Fibroblast of upper back skin (primary cell): ENCODE measurements around the gene KIF16B.
A peak's percentile ranks its signal among the peaks of the same experiment; 100 is the strongest.
"Not testable (repeated sequence)": the region's sequence is repeated elsewhere in the genome, so short reads cannot be mapped to it uniquely, and the experiment has no call there.

Source experiments
- DNase-seq: peaks from one replicate; pipeline ENCODE4 v3.0.0-alpha.2; 2013

Gene KIF16B

DNA sequence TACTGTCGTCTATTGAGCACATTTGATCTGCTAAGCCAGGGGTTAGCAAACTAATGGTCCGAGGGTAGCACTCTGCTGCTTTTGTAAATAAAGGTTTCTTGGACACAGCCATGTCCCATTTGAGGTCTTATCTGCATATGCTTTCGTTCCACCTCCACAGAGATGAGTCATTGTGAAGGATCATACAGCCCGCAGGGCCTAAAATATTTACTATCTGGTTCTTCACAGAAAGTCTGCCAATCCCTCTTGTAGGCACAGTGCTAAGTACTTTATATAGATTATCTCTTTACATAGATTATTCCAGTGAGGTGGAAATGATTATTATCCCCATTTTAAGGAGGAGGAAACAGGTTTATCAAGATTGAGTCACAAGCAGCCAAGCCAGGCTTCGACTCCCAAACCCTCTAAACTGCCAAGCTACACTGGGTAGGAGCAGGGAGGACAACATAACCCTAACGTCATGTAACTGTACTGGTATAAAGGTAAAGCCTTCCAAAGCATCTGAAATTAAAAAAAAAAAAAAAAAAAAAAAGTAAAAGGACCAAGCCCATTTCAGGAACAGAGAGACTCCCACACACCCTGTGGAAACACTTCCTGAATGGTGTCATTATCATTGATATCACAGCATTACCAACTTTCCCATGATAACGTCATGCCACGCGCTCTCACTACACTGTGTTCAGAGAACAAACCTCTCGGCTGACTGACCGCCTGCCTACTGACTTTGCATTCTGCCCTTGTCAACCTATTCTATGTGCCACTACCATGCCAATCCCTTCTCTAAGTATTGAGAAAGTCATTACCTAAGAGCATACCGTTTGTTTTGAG, 101.0 kb downstream of the KIF16B start:
- DNase-seq: no peak

DNA sequence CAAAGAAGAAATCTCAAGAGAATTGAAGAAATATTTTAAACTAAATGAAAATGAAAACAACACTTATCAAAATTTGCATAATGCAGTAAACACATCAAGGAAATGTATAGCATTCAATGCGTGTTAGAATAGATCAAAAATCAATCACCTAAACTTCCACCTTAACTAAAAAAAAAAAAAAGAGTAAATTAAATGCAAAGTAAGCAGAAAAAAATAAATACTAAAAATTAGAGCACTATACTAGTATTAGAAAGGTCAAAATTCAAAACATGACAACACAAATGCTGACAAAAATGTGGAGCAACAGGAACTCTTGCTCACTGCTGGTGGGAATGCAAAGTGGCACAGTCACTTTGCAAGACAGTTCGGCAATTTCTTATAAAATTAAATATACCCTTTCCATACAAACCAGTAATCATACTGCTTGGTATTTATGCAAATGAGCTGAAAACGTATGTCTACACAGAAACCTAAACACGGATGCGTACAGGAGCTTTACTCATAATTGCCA, 103.8 kb downstream of the KIF16B start:
- no peak for DNase-seq

DNA sequence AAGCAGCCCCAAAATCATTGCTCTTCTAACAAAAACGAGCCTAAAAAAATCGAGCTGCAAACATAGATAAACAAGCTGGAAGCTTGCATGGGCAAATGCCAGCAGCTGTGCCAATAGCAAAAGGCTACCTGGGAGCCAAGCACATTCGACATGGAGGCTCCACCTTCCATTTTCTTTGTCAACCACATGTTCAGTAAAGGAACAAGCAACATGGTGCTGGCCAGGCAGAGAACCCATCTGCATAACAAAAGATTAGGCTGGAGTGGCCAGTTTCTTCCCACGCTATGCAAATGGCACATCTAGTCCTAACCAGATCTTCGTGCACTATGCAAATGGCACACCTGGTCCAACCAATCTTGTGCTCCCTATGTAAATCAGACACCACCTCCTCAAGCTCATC, 110.5 kb downstream of the KIF16B start:
- no peak for DNase-seq

DNA sequence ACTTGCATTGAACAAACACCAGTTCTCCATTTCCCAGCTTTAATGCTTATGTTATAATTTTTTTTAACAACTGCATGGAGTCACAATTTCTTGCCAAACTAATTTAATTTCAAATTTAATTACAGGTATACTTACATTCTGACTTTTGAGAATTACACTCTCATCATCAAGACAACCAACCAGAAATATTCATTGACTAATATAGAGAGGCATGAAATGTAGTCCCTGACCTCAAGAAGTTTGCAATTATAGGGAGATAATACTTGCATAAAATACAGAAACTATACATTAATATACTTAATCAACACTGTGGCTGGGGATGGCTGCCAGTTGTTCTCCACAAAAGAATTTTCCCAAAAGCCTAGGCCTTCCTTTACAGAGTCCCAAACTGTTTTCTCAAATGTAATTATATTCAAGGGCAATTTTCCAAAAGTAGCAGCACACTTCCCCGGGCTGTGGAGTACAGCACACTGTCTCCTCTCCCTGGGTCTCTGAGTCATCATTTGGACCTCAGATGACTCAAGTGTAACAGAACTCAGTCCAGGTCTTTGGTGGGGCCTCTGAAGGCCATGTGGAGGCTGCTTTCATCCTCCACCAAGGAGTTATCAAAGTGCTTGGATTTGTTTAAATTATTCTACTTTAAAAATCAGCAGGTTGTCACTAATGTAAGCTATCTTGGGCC, 114.1 kb downstream of the KIF16B start:
- peak; percentile 94 for DNase-seq

DNA sequence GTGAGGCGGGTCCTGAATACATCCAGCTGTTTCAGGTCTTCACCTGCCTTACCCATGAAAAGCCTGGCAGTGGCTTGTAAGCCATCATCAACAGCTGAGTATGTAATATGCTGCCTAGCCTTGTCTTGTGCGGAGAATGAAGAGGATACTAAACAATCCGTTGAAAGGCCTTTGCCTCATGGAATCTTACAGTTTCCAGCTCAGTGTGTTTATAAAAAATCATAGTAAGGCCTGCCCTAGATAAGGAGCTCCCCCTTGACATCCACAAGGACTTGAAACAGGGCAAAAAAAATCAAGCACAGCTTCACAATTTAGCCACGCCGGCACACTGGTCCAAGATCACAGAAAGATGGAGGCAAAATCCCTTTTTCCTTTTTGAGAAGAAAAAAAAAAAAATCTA, 115.7 kb downstream of the KIF16B start:
- no peak for DNase-seq

DNA sequence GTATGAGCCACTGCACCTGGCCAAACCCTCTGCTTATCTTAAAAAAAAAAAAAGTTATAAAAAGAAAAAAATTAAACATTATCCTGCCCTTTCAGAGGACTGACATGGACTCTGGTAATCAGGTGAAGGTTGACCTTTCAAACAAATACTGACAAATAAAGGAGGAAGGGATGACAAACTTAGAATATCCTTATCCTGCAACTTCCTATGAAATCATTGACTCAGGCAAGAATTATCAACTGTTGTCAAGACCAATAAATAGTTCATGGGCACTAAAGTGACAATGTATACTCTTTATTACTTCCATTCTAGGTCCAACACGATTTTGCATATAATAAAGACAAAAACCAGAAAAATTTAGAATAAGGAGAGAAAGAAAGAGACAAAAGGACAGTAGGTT, 117.9 kb downstream of the KIF16B start:
- no peak for DNase-seq

DNA sequence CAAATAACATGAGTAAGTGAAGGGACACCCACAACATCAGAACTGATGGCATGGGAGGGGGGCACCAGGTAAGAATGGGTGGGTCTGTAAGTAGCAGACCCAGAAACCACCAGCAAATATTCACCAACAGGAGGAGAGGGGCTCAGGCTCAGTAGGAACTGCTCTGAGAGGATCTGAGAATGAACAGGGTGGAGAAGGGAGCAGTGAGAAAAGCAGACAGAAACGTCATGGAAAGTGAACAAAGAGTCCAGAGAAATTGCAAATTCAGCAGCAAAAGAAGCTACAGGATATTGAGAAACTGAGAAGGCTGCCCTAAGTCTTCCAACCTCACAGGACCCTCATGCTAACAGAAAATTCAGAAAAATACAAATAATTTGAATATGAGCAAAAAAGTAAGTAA, 121.3 kb downstream of the KIF16B start:
- no peak for DNase-seq

DNA sequence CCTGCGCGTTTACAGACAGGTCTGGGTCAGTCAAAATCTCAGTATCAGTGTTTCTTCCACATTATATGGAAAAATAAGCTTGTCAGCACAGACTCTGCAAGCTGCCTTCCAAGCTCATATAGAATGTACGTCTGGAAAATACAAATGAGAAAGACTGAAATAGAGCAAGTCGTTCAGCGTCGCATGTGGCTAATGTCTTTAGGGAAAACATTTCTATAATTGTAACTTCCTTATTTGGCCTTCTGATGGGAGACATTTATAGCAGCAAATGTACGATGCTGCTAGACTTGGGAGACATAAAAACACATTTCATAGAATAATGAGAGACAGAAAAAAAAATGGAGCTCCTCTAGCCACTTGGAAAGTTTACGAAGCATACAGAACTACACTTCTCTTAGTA, 122.2 kb downstream of the KIF16B start:
- DNase-seq: no peak

DNA sequence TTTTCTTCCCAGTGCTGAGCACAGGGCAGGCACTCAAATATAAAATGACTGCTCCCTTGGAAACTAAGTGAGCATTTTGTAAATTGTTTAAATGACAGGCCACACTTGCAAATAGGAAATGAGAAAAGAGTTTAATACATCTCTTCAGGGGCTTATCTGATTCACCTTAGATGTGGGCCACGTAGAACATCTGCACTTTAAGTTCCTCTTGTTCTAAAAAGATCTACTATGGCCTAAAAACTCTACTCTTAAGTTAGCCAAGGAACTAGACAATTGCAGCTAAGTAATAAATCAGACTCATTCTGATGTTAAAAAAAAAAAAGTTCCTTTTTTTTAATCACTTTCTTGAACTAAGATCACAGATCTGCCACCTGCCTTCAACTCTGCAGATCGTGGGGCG, 126.3 kb downstream of the KIF16B start:
- DNase-seq: no peak

DNA sequence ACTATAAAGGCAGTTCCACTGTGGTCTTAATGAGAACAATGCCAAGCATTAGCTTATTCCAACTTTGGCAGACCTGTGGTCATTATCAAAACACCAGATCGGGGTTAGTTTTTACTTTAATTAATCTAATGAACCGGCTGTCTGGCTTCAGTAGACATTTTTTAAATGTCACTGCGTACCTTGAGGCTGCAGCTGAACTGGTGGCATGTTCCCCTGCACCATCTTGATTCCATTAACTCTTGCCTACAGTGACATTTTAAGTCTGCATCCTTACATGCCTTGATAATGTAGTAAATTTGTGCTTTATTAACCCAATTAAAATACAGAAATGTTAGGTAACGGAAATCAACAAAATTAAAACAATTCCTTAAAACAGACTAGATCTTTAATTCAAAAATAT, 127.0 kb downstream of the KIF16B start:
- DNase-seq: no peak

DNA sequence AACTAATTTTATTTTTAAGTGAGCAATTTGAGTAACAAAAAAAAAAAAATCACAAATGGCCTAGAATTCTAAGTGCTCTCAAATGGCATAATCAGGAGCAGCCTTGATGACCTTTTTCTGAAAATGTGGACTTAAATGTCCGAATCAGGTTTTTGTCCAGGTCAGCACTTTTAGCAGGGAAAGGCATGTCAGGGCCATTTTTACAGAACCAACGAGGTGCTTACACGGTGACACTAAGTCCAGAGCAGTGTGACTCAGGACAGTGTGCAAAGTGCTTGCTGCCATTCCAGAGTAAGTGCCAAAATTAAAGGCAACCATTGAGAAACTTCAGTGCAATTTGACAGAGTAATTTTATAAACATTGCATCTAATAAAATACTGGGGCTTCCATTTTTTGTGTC, 127.8 kb downstream of the KIF16B start:
- no peak for DNase-seq

DNA sequence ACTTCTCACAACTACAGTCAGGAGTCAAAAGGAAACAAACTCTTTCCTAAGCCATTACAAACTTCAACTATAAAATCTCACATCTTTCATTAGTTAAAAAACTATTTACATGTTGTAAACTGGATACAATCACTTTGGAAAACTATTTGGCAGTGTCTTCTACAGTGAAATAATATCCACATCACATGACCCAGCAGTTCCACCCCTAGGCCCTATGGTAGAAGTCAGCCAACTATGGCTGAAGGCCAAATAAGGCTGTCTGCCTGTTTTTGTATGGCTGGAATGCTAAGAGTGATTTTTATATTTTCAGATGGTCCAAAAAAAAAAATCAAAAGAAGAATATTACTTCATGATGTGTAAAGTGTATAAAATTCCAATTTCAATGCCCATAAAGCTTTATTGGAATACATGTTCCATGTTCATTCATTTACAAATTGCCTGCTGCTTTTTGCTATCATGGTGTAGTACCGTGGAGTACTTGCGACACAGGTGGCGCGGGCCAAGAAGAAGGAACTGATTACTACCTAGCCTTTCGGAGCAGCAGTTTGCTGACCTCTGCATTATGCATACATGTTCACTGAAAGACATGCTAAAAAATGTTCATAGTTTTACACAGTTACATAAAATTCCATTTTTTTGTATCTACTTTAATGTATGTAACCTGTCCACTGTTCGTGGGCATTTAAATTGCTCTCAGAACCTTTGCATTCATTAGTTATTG, 129.0 kb downstream of the KIF16B start:
- peak; percentile 19 for DNase-seq

DNA sequence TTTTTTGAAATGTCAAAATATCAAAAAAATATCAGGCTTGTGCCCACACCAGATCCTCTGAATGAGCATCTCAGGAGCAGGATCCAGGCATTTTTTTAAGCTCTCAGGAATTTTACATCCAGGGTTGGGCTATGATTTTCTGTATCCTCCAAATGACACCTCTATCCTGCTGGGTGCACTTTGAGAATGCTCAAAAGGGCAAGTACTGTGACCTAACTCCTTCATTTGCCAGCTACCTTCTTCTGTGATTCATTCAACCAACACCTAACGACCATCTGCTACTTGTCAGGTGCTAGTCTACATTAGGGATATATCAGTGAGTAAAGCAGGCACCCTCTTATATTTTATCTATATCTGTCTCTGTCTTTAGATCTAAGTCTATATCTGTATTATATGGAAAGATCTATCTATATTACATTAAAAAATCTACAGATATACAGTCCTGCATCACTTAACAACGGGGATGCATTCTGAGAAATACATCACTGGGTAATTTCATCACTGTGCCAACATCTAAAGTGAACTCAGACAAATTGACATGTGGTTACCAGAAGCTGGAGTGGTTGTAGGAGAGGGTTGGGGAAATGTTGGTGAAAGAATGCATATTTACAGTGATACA, 131.6 kb downstream of the KIF16B start:
- DNase-seq: no peak

DNA sequence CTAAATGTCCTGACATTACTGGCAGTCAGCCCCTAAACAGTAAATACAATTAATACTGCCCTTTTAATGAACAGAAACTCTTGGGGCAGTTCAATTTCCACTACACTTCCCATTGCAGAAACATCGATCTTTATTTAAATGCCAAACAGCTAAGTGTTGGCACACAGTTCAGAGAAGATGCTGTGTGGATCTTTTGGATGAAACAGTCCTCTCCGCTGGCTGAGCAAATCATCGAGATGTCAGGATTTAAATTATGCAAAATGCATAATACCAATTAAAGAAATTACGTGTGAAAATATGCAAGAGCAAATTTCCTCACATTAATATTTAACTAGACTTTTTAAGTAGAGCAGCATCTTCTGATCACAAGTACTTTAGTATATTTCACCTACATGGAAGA, 132.6 kb downstream of the KIF16B start:
- no peak for DNase-seq

DNA sequence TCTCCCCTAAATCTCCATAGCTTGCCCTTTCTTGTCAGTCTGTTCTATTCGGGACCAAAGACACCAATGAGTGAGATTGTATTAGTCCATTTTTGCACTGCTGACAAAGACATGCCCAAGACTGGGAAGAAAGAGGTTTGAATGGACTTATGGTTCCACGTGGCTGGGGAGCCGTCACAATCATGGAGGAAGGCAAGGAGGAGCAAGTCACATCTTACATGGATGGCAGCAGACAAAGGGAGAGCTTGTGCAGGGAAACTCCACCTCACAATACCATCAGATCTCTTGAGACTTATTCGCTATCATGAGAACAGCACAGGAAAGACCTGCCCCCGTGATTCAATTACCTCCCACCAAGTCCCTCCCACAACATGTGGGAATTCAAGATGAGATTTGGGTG, 133.7 kb downstream of the KIF16B start:
- DNase-seq: not testable (repeated sequence)

DNA sequence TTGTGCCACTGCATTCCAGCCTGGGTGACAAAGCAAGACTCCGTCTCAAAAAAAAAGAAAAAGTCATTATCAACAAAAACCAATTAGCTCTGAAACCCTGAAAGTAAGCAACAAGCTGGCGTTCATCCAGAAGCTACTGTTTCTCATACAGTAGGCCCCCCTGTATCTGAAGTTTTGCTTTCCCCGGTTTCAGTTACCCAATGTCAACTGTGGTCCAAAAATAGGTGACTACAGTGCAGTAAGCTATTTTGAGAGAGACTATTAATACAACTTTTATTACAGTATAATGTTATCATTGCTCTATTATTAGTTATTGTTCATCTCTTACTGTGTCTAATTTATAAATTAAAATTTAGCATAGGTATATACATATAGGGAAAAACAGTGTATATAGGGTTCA, 135.1 kb downstream of the KIF16B start:
- DNase-seq: no peak

DNA sequence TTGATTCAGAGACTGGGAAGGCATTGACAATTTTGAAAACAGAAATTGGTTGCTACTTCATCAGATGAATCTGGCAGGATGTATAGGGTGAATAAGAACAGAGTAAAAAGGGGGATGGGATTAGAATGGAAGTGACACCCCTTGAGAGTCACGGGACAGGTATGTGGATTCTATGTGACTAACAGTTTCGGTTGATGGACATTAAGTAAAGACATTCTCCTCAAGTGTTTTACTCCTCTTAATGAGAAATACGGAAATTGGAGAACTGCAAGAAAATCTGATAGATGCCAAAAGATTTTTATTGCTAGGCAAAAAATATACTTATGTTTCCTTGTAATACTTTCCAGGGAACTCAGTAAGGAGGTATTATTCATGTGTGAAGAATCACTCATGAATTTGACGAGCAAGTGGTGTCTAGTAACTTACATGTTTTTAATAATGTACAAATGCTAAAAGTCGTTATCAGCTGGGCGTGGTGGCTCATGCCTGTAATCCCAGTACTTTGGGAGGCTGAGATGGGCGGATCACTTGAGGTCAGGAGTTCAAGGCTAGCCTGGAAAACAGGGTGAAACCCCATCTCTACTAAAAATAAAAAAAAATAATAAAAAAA, 135.8 kb downstream of the KIF16B start:
- no peak for DNase-seq

DNA sequence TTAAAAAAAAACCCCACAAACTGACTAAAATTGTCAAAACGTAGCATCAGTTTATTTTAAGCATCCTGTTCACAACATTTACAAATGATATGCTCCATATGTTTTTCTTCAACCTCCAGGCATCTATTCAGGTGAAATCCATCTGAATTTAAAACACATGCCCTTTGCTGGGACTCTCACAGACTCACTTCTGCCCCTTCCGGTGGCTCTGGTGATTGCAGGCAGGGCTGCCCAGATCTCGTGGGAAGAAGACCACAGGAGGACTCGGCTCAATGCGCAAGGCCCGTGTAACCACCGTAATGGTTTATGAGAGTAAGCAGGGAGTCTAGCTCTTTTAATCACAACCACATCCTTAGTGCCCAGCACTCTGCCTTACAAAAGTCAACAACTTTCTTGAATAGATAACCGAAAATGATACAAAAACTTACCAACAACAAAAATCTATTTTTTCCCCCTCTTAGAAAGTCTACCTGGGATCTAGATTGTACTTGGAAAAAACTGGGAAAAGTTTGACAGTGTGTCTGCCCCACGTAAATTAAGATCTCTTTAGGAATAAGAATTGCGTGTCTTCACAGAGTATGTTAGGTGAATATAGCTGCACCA, 139.1 kb downstream of the KIF16B start:
- peak; percentile 29 for DNase-seq

DNA sequence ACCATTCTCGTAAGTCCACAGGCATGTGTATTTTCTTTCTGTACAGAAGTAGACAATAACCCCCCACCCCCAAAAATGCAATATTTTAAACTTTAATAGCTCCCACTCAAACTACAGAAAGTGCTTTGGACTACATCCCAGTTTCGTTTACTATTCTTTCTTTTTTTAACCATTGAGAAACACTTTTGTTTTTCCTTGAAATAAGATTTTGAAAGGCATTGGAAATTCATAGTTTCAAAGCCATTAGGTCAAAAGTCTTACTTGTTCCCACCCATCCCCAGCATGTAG, 140.0 kb downstream of the KIF16B start:
- no peak for DNase-seq

DNA sequence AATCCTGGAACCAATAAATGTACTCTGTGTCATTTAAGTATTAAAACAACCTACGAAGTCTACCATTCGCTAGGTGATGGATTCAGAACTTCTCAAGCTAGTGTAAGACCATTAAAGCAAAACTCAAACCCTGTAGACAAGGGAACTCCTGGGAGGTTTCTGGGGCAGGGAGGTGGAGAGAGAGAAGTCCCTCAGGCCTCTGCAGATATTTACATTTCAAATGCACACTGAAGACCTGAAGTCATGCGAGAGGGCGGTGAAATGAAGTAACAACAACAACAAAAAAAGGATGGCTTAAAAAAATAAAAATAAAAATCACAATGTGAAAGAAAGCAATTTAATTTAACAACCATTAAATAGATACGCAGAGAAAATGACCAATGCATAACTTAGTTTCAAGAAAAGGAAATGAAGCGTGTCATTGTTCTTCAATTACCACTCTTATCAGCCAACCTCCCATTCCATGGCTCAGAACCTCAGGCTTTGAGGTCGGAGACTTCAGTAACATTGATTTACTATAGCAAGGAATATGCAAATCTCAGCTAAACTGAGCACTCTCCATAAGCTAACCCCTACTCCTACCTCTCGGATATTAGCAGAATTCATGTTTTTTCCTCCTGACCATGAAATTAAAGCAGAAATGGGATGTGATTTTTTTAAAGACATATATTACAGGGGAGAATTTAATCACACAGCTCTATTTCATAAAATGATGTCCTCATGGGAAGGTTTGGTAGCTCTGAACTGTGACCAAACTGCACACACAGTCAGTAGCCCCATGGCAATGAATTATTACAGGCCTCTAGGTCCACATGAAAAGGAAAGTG, 140.6 kb downstream of the KIF16B start:
- no peak for DNase-seq

DNA sequence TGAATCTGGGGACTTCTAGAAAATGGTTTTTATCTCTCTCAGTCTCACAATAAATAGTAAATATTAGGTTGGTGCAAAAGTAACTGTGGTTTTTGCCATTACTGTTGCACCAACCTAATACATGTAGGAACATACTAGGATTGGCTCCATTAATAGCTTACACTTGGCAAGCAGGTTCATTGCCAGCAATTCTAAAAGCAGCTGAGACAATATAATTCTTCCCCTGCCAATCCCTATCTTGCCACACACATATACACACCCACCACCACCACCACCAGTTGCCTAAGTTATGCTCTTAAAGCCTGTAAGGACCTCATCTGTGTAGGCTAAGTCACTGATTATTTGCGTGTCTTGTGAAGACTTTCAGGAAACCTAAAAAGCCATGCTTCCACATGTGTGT, 145.1 kb downstream of the KIF16B start:
- no peak for DNase-seq

DNA sequence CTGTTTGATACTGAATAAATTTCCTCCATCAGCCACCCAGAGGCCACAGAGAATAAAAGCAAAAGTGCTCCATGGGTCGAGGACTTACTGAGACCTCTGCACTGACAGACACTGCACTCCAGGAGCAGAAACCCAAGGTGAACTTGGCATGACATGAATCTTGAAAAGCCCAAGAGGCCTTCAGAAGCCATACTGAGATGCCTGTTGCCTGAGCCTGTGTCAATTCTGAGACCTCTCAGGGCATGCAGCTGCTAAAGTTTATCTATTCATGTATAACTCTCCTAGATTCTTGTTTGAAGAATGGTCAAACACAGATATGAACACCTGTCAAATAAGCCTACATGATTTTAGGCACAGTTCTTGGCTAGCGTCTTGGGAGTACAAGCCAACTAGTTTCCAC, 145.7 kb downstream of the KIF16B start:
- DNase-seq: no peak
